Esophagus squamous epithelium (tissue), 4 donors: ENCODE data around the gene IDUA.

Source experiments
- CTCF ChIP-seq, 6 experiments: fragments of 450-650 bp in 4 of 6; fragments of 200-600 bp in 2 of 6; sonication (generic) in 2 of 6; IDR thresholded peaks; one replicate each; pipeline ENCODE4 v1.5.1; 2016 to 2019; ENCODE audit warnings: antibody characterized with exemption in 6 of 6, mild to moderate bottlenecking in 4 of 6, moderate library complexity in 4 of 6
- POLR2A ChIP-seq, 4 donors: fragments of 450-650 bp; IDR thresholded peaks; one replicate each; pipeline ENCODE4 v1.6.1; 2017; ENCODE audit warnings: antibody characterized with exemption in 4 of 4, mild to moderate bottlenecking in 4 of 4, moderate library complexity in 3 of 4

- TF ChIP-seq POLR2A (IDR thresholded peaks at IDR 0.05): no peak
- no peak for TF ChIP-seq CTCF (IDR thresholded peaks at IDR 0.05)
These were observed 20.0 kb downstream of the IDUA start for GRCh38 chr4:1006856-1007255.
